ENCODE data around the gene MLXIP.

GRCh38 chr12:122097927-122098756 is 19.6 kb downstream of the MLXIP start:
- TF ChIP-seq CTCF (IDR thresholded peaks at IDR 0.05): no peak
- TF ChIP-seq POLR2A (IDR thresholded peaks at IDR 0.05): no peak

Data from ovary (tissue), 3 donors.